ENCODE data around the gene THSD7B.

DNA sequence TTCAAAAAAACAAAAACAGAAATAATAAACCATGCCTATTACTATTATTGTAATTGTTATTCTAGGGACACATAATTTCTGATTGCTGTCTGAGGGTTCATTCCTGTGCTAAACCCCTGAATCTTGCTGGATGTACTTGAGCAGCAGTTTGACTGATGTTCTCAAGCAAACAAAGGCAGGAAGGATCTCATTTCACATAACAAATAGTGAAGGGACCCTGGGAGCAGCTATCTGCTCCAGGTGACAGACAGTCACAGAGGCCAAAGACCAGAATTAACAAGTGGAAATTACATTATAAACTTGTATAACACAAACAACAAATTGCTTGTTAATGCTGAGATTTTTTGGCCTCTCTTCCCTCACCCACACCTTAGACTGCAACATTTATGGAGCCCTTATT lies 284.2 kb downstream of the THSD7B start:
- no peak for TF ChIP-seq CTCF (IDR thresholded peaks at IDR 0.05)
- TF ChIP-seq EP300 (IDR thresholded peaks at IDR 0.05): no peak
- no peak for TF ChIP-seq POLR2A (IDR thresholded peaks at IDR 0.05; ENCODE audit: low read depth)

Data from esophagus muscularis mucosa (tissue), 4 donors.